ENCODE data around the gene SLC4A1.

Gene SLC4A1

DNA sequence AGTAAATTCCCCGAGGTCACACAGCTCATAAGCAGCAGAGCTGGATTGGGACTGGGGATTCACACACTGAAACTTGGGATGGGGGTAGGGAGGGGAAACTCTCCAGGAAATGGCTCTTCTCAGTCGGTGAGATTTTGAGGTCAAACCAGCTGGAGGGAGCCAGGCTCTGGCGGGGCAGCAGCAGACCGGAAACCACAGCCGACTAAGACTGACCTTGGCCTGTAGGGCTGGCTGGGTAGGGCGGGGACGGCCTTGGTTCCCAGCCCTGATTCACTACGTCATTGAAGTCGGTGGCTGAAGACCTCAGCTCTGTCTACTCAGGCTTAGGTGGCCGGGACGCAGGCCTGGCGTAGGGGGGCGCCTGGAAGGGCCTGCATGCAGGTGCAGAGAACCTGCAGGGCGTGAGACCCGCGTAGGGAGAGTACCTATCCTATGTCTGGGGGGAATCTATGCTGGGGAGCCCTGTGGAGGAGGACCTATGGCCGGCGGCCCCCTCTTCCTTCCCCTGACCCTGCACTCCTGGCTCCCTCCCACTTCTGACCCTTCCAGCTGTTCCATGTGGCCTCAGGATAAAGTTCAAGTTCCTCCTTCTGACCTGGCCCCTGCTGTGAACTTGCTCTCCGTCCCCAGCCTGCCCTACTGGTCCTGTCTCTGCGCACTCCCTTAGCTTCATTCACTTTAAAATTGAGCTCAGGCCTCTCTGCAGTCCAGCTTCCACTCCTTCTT lies 11.9 kb upstream of the SLC4A1 start:
- Histone ChIP-seq H2BK5ac (ENCODE audit: low read length) (no peak overlapping the region), H3K79me1 (ENCODE audit: low read depth, low read length) (no peaks in the 10 kb centered on the region), H3K4ac (ENCODE audit: low read length) (no peak overlapping the region), H3K14ac (ENCODE audit: low read length) (no peak overlapping the region), H4K8ac (ENCODE audit: low read depth, low read length) (no peak overlapping the region), H3K18ac (ENCODE audit: low read length) (no peak overlapping the region), H3K4me1 (ENCODE audit: control insufficient read depth in 2 of 2, insufficient read depth in 1 of 2, low read depth in 1 of 2, low read length in 2 of 2) (peaks cover 0 to 7% of the 10 kb centered on the region in 2 donors), H3K23ac (ENCODE audit: low read depth, low read length, poor library complexity) (peak overlapping the region; percentile 51), H3K4me2 (ENCODE audit: insufficient read depth, low read length, poor library complexity, severe bottlenecking) (no peak overlapping the region), H2AFZ (ENCODE audit: low read length) (peak overlapping the region; percentile 40), H3K9me3 (replicated peaks in 1 of 2; ENCODE audit: control insufficient read depth in 2 of 2, insufficient read depth in 1 of 2, low read depth in 1 of 2, low read length in 2 of 2) (no peaks in the 10 kb centered on the region), H2AK5ac (ENCODE audit: low read depth, low read length) (peak overlapping the region; percentile 13), H2BK12ac (ENCODE audit: low read length) (no peak overlapping the region), H3K9ac (ENCODE audit: low read depth, low read length, poor library complexity) (no peak overlapping the region), H3K27ac (replicated peaks; ENCODE audit: low read length) (no peak overlapping the region), H3K27me3 (ENCODE audit: control insufficient read depth in 3 of 3, insufficient read depth in 3 of 3, low read depth in 1 of 3, low read length in 3 of 3) (peaks cover 0 to 36% (median 0%) of the 10 kb centered on the region in 3 experiments), H2BK120ac (ENCODE audit: low read depth, low read length) (no peak overlapping the region), H3K4me3 (ENCODE audit: low read length in 2 of 2) (no peak overlapping the region), H2BK15ac (ENCODE audit: low read length) (peak overlapping the region; percentile 69), H3K36me3 (replicated peaks in 1 of 2; ENCODE audit: control insufficient read depth in 2 of 2, insufficient read depth in 2 of 2, low read length in 2 of 2) (no peaks in the 10 kb centered on the region), H4K91ac (ENCODE audit: low read depth, low read length, poor library complexity) (no peak overlapping the region)
- DNase-seq (ENCODE audit: low spot score) = no peak
- WGBS, 2 donors (ENCODE audit: extremely low coverage in 2 of 2, insufficient read length in 2 of 2, insufficient replicate concordance in 1 of 2) = no CpG with 5 or more reads among the region's 20 CpGs

DNA sequence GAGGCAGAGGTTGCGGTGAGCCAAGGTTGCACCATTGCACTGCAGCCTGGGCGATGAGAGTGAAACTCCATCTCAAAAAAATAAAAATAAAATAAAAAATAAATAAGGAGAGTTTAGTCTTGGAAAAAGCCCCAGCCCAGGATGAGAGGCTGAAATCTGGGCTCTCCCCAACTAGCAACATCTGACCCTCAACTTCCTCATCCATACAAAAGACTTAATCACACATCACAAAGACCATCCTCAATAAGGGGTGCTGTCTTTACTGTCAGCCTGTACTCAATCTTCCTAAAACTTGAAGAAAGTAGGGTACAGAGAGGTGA lies 11.4 kb upstream of the SLC4A1 start:
- no peak overlapping the region for H2AFZ ChIP-seq (ENCODE audit: low read length)
- no peak overlapping the region for H3K4me2 ChIP-seq (ENCODE audit: insufficient read depth, low read length, poor library complexity, severe bottlenecking)
- H3K27ac ChIP-seq (replicated peaks; ENCODE audit: low read length) = no peak overlapping the region

DNA sequence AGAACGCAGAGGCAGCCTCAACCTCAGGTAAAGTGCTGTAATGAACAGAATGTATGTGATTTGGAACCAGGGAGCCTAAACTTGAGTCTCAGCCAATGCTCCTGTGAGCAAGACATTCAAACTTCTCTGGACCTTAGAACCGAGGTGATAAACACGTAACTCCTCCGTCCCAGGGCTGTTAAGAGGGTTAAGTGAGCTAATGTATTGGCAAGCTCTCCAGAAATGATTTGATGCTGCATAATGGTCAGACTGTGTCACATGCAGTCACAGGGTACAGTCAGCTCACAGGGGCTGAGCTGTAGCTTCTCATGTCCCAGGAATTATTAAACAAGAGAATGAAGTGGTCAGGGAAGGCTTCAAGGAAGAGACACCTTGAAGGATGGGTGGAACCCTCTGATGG lies 10.0 kb upstream of the SLC4A1 start:
- Histone ChIP-seq H3K23ac (ENCODE audit: low read depth, low read length, poor library complexity) (no peak overlapping the region), H3K27me3 (ENCODE audit: control insufficient read depth in 3 of 3, insufficient read depth in 3 of 3, low read depth in 1 of 3, low read length in 3 of 3) (peaks cover 0 to 47% (median 0%) of the 10 kb centered on the region in 3 experiments), H3K9ac (ENCODE audit: low read depth, low read length, poor library complexity) (no peak overlapping the region), H3K14ac (ENCODE audit: low read length) (no peak overlapping the region), H2AFZ (ENCODE audit: low read length) (no peak overlapping the region), H3K18ac (ENCODE audit: low read length) (no peak overlapping the region), H2BK15ac (ENCODE audit: low read length) (no peak overlapping the region), H2BK12ac (ENCODE audit: low read length) (no peak overlapping the region), H3K4me3 (ENCODE audit: low read length in 2 of 2) (no peak overlapping the region), H3K27ac (replicated peaks; ENCODE audit: low read length) (no peak overlapping the region), H3K4me2 (ENCODE audit: insufficient read depth, low read length, poor library complexity, severe bottlenecking) (no peak overlapping the region), H2BK5ac (ENCODE audit: low read length) (no peak overlapping the region), H4K91ac (ENCODE audit: low read depth, low read length, poor library complexity) (no peak overlapping the region), H3K9me3 (replicated peaks in 1 of 2; ENCODE audit: control insufficient read depth in 2 of 2, insufficient read depth in 1 of 2, low read depth in 1 of 2, low read length in 2 of 2) (no peaks in the 10 kb centered on the region), H3K4me1 (ENCODE audit: control insufficient read depth in 2 of 2, insufficient read depth in 1 of 2, low read depth in 1 of 2, low read length in 2 of 2) (peaks cover 4 to 7% of the 10 kb centered on the region in 2 donors), H2BK120ac (ENCODE audit: low read depth, low read length) (no peak overlapping the region), H4K8ac (ENCODE audit: low read depth, low read length) (no peak overlapping the region), H2AK5ac (ENCODE audit: low read depth, low read length) (no peak overlapping the region), H3K79me1 (ENCODE audit: low read depth, low read length) (no peaks in the 10 kb centered on the region), H3K36me3 (replicated peaks in 1 of 2; ENCODE audit: control insufficient read depth in 2 of 2, insufficient read depth in 2 of 2, low read length in 2 of 2) (no peaks in the 10 kb centered on the region), H3K4ac (ENCODE audit: low read length) (no peak overlapping the region)
- no peak for DNase-seq (ENCODE audit: low spot score)
- no CpG with 5 or more reads among the region's 4 CpGs for WGBS, 2 donors (ENCODE audit: extremely low coverage in 2 of 2, insufficient read length in 2 of 2, insufficient replicate concordance in 1 of 2)

More for the DNA sequence above, 11.4 kb upstream of the SLC4A1 start:
- peaks cover 0 to 7% of the 10 kb centered on the region in 2 donors for H3K4me1 ChIP-seq (ENCODE audit: control insufficient read depth in 2 of 2, insufficient read depth in 1 of 2, low read depth in 1 of 2, low read length in 2 of 2)
- H3K9me3 ChIP-seq (replicated peaks in 1 of 2; ENCODE audit: control insufficient read depth in 2 of 2, insufficient read depth in 1 of 2, low read depth in 1 of 2, low read length in 2 of 2) = no peaks in the 10 kb centered on the region
- H3K27me3 ChIP-seq (ENCODE audit: control insufficient read depth in 3 of 3, insufficient read depth in 3 of 3, low read depth in 1 of 3, low read length in 3 of 3) = peaks cover 0 to 38% (median 0%) of the 10 kb centered on the region in 3 experiments
- no peaks in the 10 kb centered on the region for H3K79me1 ChIP-seq (ENCODE audit: low read depth, low read length)
- no CpG with 5 or more reads among the region's 2 CpGs for WGBS, 2 donors (ENCODE audit: extremely low coverage in 2 of 2, insufficient read length in 2 of 2, insufficient replicate concordance in 1 of 2)
- DNase-seq (ENCODE audit: low spot score) = no peak
- H3K4me3 ChIP-seq (ENCODE audit: low read length in 2 of 2) = no peak overlapping the region
- H3K4ac ChIP-seq (ENCODE audit: low read length) = no peak overlapping the region
- H2BK15ac ChIP-seq (ENCODE audit: low read length) = no peak overlapping the region
- no peak overlapping the region for H2BK12ac ChIP-seq (ENCODE audit: low read length)
- no peak overlapping the region for H3K9ac ChIP-seq (ENCODE audit: low read depth, low read length, poor library complexity)
- H2AK5ac ChIP-seq (ENCODE audit: low read depth, low read length) = no peak overlapping the region
- no peak overlapping the region for H3K18ac ChIP-seq (ENCODE audit: low read length)
- H3K14ac ChIP-seq (ENCODE audit: low read length) = no peak overlapping the region
- no peak overlapping the region for H3K23ac ChIP-seq (ENCODE audit: low read depth, low read length, poor library complexity)
- no peaks in the 10 kb centered on the region for H3K36me3 ChIP-seq (replicated peaks in 1 of 2; ENCODE audit: control insufficient read depth in 2 of 2, insufficient read depth in 2 of 2, low read length in 2 of 2)
- no peak overlapping the region for H2BK5ac ChIP-seq (ENCODE audit: low read length)
- H4K8ac ChIP-seq (ENCODE audit: low read depth, low read length) = no peak overlapping the region
- no peak overlapping the region for H4K91ac ChIP-seq (ENCODE audit: low read depth, low read length, poor library complexity)
- no peak overlapping the region for H2BK120ac ChIP-seq (ENCODE audit: low read depth, low read length)

DNA sequence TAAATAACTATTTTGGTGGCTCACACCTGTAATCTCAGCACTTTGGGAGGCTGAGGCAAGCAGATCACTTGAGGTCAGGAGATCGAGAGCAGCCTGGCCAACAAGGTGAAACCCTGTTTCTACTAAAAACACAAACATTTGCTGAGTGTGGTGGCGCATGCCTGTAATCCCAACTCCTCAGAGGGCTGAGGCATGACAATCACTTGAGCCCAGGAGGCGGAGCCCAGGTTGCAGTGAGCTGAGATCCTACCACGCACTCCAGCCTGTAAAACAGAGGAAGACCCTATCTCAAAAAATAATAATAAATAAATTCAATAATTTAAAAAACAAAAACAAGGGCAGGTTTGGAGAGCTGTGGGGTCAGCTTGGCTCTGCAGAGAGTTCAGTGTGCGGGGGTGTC lies 5.7 kb upstream of the SLC4A1 start:
- no peak overlapping the region for H2BK12ac ChIP-seq (ENCODE audit: low read length)
- no peak overlapping the region for H3K4me2 ChIP-seq (ENCODE audit: insufficient read depth, low read length, poor library complexity, severe bottlenecking)
- no CpG with 5 or more reads among the region's 5 CpGs for WGBS, 2 donors (ENCODE audit: extremely low coverage in 2 of 2, insufficient read length in 2 of 2, insufficient replicate concordance in 1 of 2)
- no peak overlapping the region for H2AK5ac ChIP-seq (ENCODE audit: low read depth, low read length)
- H2BK15ac ChIP-seq (ENCODE audit: low read length) = no peak overlapping the region
- H2BK120ac ChIP-seq (ENCODE audit: low read depth, low read length) = no peak overlapping the region
- DNase-seq (ENCODE audit: low spot score) = no peak
- H4K8ac ChIP-seq (ENCODE audit: low read depth, low read length) = no peak overlapping the region
- H4K91ac ChIP-seq (ENCODE audit: low read depth, low read length, poor library complexity) = no peak overlapping the region
- peaks cover 0 to 53% (median 0%) of the 10 kb centered on the region in 3 experiments for H3K27me3 ChIP-seq (ENCODE audit: control insufficient read depth in 3 of 3, insufficient read depth in 3 of 3, low read depth in 1 of 3, low read length in 3 of 3)
- H3K23ac ChIP-seq (ENCODE audit: low read depth, low read length, poor library complexity) = no peak overlapping the region
- H3K4me3 ChIP-seq (ENCODE audit: low read length in 2 of 2) = no peak overlapping the region
- no peaks in the 10 kb centered on the region for H3K36me3 ChIP-seq (replicated peaks in 1 of 2; ENCODE audit: control insufficient read depth in 2 of 2, insufficient read depth in 2 of 2, low read length in 2 of 2)
- H3K4me1 ChIP-seq (ENCODE audit: control insufficient read depth in 2 of 2, insufficient read depth in 1 of 2, low read depth in 1 of 2, low read length in 2 of 2) = peaks cover 0 to 5% of the 10 kb centered on the region in 2 donors
- H3K9ac ChIP-seq (ENCODE audit: low read depth, low read length, poor library complexity) = no peak overlapping the region
- no peak overlapping the region for H3K18ac ChIP-seq (ENCODE audit: low read length)
- no peak overlapping the region for H2AFZ ChIP-seq (ENCODE audit: low read length)
- H2BK5ac ChIP-seq (ENCODE audit: low read length) = no peak overlapping the region
- H3K27ac ChIP-seq (replicated peaks; ENCODE audit: low read length) = no peak overlapping the region
- H3K14ac ChIP-seq (ENCODE audit: low read length) = no peak overlapping the region
- no peaks in the 10 kb centered on the region for H3K9me3 ChIP-seq (replicated peaks in 1 of 2; ENCODE audit: control insufficient read depth in 2 of 2, insufficient read depth in 1 of 2, low read depth in 1 of 2, low read length in 2 of 2)
- no peaks in the 10 kb centered on the region for H3K79me1 ChIP-seq (ENCODE audit: low read depth, low read length)
- H3K4ac ChIP-seq (ENCODE audit: low read length) = no peak overlapping the region
